ENCODE results near the gene AGO4.

GRCh38 chr1:35860696-35861095, 52.9 kb downstream of the AGO4 start:
- TF ChIP-seq EP300 (IDR thresholded peaks at IDR 0.05) (no peak), POLR2A (IDR thresholded peaks at IDR 0.05; ENCODE audit: low read length) (no peak), CBX8 (IDR thresholded peaks at IDR 0.05) (no peak)

Measured in A549 (cell line).